ENCODE data around the gene CAND1. TPM values are rescaled to one million over a fixed set of nuclear protein-coding genes. Genes with fewer than 3 reads are reported as not detected.

Gene CAND1
- total and polyA plus RNA-seq, 7 donors, result 9.1 to 48.6 (median 27.9) TPM

DNA sequence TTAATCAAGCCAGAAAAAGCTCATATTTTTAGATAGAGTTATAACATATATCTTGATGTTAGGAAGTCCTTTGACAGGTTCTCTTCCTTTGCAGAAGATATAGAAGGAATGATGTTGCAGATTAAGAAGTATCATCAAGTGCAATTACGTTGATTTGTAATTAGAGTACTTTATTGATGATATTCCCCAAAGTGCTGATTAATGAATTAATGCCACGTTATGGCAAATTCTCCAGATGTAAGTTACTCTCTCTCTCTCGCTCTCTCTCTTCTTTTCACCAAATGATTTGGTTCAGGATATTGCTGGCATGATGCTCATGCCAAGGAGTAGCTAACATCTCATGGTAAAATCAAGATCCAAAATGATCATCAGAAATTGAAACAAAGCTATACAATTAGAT lies 18.1 kb upstream of the CAND1 start:
- intact Hi-C loops (cut with DNase I), result no loop called here

DNA sequence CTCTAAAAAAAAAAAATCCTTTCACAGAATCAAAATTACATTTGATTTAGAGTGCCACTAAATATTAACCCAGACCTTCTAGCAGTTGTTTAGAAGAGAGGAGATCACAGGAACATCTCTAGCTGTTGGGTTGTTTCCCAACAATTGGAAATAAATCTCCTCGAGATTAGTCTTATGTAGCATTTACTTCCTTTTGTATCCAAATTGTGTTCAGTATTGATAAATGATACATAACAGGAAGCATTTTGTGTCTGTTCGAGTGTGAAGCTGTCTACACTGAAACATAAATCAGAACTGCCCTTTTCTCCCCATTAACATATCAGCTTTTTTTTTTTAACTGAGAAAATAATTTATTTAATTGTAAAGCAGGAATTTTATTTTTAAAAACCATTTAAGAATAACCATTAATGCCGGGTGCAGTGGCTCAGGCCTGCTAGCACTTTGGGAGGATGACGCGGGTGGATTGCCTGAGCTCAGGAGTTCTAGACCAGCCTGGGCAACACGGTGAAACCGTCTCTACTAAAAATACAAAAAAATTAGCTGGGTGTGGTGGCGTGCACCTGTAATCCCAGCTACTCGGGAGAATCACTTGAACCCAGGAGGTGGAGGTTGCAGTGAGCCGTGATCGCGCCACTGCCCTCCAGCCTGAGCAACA lies 14.7 kb upstream of the CAND1 start:
- Histone ChIP-seq H3K36me3 (ENCODE audit: insufficient read depth in 1 of 2, low read depth in 1 of 2) (no peaks in the 10 kb centered on the region), H3K27me3 (ENCODE audit: insufficient read depth in 3 of 3, low read length in 2 of 3) (no peaks in the 10 kb centered on the region), H3K4me1 (no peaks in the 10 kb centered on the region), H3K27ac (no peak overlapping the region), H3K9me3 (no peaks in the 10 kb centered on the region), H3K4me3 (no peak overlapping the region)
- intact Hi-C loops (cut with DNase I), result no loop called here
- DNase-seq (no peak), ATAC-seq (no peak)
- WGBS, 3 donors, result 87 to 90% (median 89%) methylated on average over 12 of the region's 12 CpGs
- TF ChIP-seq, protein P1, sequence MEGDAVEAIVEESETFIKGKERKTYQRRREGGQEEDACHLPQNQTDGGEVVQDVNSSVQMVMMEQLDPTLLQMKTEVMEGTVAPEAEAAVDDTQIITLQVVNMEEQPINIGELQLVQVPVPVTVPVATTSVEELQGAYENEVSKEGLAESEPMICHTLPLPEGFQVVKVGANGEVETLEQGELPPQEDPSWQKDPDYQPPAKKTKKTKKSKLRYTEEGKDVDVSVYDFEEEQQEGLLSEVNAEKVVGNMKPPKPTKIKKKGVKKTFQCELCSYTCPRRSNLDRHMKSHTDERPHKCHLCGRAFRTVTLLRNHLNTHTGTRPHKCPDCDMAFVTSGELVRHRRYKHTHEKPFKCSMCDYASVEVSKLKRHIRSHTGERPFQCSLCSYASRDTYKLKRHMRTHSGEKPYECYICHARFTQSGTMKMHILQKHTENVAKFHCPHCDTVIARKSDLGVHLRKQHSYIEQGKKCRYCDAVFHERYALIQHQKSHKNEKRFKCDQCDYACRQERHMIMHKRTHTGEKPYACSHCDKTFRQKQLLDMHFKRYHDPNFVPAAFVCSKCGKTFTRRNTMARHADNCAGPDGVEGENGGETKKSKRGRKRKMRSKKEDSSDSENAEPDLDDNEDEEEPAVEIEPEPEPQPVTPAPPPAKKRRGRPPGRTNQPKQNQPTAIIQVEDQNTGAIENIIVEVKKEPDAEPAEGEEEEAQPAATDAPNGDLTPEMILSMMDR (IDR thresholded peaks at IDR 0.05), result no peak

More for the DNA sequence above, 18.1 kb upstream of the CAND1 start:
- H3K9me3 ChIP-seq, result no peaks in the 10 kb centered on the region
- H3K36me3 ChIP-seq (ENCODE audit: insufficient read depth in 1 of 2, low read depth in 1 of 2), result no peaks in the 10 kb centered on the region
- WGBS, 3 donors, result 75 to 87% (median 85%) methylated on average over 3 of the region's 3 CpGs
- H3K4me3 ChIP-seq, result no peak overlapping the region
- DNase-seq (no peak), ATAC-seq (no peak)
- H3K27ac ChIP-seq, result no peak overlapping the region
- H3K27me3 ChIP-seq (ENCODE audit: insufficient read depth in 3 of 3, low read length in 2 of 3), result no peaks in the 10 kb centered on the region
- H3K4me1 ChIP-seq, result no peaks in the 10 kb centered on the region
- TF ChIP-seq, protein P1 (IDR thresholded peaks at IDR 0.05), result no peak

DNA sequence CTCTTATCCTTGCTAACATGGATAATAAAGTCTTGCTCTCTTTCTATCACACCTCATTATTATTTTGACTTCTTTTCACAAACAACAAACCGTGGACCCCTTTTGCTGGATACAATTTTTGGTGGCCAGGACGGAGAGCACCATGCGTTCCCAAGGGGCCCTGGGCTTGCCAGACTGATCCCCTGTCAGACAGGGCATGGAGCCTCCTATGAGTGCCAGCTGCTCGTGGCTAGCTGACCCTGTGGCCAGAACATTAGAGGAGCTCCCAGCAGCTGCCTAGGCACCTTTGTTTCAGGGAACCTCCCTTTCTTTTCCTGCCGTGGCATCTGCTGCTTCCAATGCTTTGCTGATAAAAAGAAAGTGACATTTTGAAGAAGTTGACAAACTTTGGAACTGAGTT lies 12.5 kb upstream of the CAND1 start:
- Histone ChIP-seq H3K4me3 (no peak overlapping the region), H3K27ac (no peak overlapping the region), H3K9me3 (no peaks in the 10 kb centered on the region), H3K27me3 (ENCODE audit: insufficient read depth in 3 of 3, low read length in 2 of 3) (no peaks in the 10 kb centered on the region), H3K4me1 (no peaks in the 10 kb centered on the region), H3K36me3 (ENCODE audit: insufficient read depth in 1 of 2, low read depth in 1 of 2) (no peaks in the 10 kb centered on the region)
- intact Hi-C loops (cut with DNase I), result no loop called here
- DNase-seq (no peak), ATAC-seq (no peak)
- WGBS, 3 donors, result 38 to 58% (median 41%) methylated on average over 5 of the region's 5 CpGs
- TF ChIP-seq, protein P1 (IDR thresholded peaks at IDR 0.05), result no peak

DNA sequence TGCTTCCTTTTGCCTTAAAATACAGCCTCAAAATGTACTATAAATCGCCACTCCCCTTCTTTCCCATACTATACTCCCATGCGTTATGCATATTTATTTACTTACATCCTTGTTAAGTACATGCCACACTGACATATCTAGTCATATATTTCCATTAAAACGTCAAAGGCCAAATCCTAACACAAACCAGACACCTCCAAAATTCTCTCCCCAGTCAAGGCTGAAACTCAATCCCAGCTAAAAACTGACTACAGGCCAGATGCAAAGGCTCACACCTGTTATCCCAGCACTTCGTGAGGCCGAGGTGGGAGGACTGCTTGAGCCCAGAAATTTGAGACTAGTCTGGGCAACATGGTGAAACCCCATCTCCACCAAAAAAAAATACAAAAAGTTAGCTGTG lies 5.7 kb upstream of the CAND1 start:
- no peak for DNase-seq
- TF ChIP-seq, protein P1 (IDR thresholded peaks at IDR 0.05), result no peak
- Histone ChIP-seq H3K27ac (no peak overlapping the region), H3K27me3 (ENCODE audit: insufficient read depth in 3 of 3, low read length in 2 of 3) (no peaks in the 10 kb centered on the region), H3K4me1 (no peaks in the 10 kb centered on the region), H3K4me3 (no peak overlapping the region), H3K9me3 (no peaks in the 10 kb centered on the region), H3K36me3 (ENCODE audit: insufficient read depth in 1 of 2, low read depth in 1 of 2) (no peaks in the 10 kb centered on the region)
- WGBS, 3 donors, result 46 to 55% (median 50%) methylated on average over 5 of the region's 5 CpGs
- intact Hi-C loops (cut with DNase I), result no loop called here
- ATAC-seq, result no peak

All from psoas muscle (tissue), 8 donors.